ENCODE data around the gene TMEM175. TPM values are rescaled to one million over a fixed set of nuclear protein-coding genes. Genes with fewer than 3 reads are reported as not detected.
"Not testable (repeated sequence)": the region's sequence is repeated elsewhere in the genome, so short reads cannot be mapped to it uniquely, and the experiment has no call there.

The TMEM175 gene
- total and polyA plus RNA-seq, 2 of the 8 experiments (the other 6 are each of a cell fraction or from before 2014, with no cell fraction given): 4.9 to 20.7 TPM

GRCh38 chr4:927566-927965, 4.7 kb upstream of the TMEM175 start:
- not testable (repeated sequence) for H3K4me2 ChIP-seq (ENCODE audit: insufficient read depth in 1 of 2, low read depth in 2 of 2, low read length in 2 of 2); H2BK120ac ChIP-seq (replicated peaks; ENCODE audit: low read depth, low read length); DNase-seq (ENCODE audit: low read depth in 1 of 2, low spot score in 2 of 2); H3K9me3 ChIP-seq (ENCODE audit: insufficient read depth in 2 of 2, low read depth in 1 of 2, low read length in 1 of 2); H3K36me3 ChIP-seq (ENCODE audit: control insufficient read depth in 2 of 4, insufficient read depth in 4 of 4, low read length in 3 of 4); H2BK5ac ChIP-seq (ENCODE audit: low read depth, low read length); H2AFZ ChIP-seq (ENCODE audit: low read length); H4K91ac ChIP-seq (replicated peaks; ENCODE audit: insufficient read length, low read length); H3K18ac ChIP-seq (ENCODE audit: extremely low read depth, low read length); H3K4me3 ChIP-seq (ENCODE audit: extremely low read depth in 1 of 4, insufficient read depth in 2 of 4, low read depth in 3 of 4, low read length in 4 of 4); H2BK20ac ChIP-seq (ENCODE audit: low read length); H3K27ac ChIP-seq (ENCODE audit: low read depth, low read length); H3K14ac ChIP-seq (ENCODE audit: insufficient read length); H4K5ac ChIP-seq (ENCODE audit: insufficient read length, low read depth, low read length); FAIRE-seq; H4K8ac ChIP-seq (ENCODE audit: extremely low read depth, insufficient read depth, low read length); H2BK15ac ChIP-seq (ENCODE audit: low read length); H3K23ac ChIP-seq (ENCODE audit: insufficient read length); H3K23me2 ChIP-seq (ENCODE audit: low read depth, low read length); H3K4me1 ChIP-seq (replicated peaks in 1 of 4; ENCODE audit: control insufficient read depth in 3 of 4, insufficient read depth in 4 of 4, low read length in 3 of 4); H2AK5ac ChIP-seq (ENCODE audit: low read depth, low read length); H2BK12ac ChIP-seq (ENCODE audit: low read depth, low read length); H3K56ac ChIP-seq (replicated peaks; ENCODE audit: insufficient read length, low read depth, low read length); H3K27me3 ChIP-seq (replicated peaks in 1 of 4; ENCODE audit: control insufficient read depth in 3 of 4, extremely low read depth in 1 of 4, insufficient read depth in 3 of 4, low read length in 3 of 4); H3K4ac ChIP-seq (replicated peaks; ENCODE audit: insufficient read length, low read depth, low read length); H3K9ac ChIP-seq (replicated peaks in 1 of 4; ENCODE audit: extremely low read depth in 1 of 4, low read depth in 3 of 4, low read length in 3 of 4)
- ChIA-PET POLR2A (ENCODE audit: partially characterized antibody) (interaction anchor here (1.4 kb wide), 1 partner anchor 60 kb away, joined by 3 read pairs; no protein-coding TSS in a partner anchor), CTCF (ENCODE audit: partially characterized antibody) (interaction anchor here (0.9 kb wide), 1 partner anchor 30 kb away, joined by 3 read pairs; no protein-coding TSS in a partner anchor)
- Histone ChIP-seq H4K20me1 (replicated peaks in 1 of 2; ENCODE audit: control insufficient read depth in 1 of 2, insufficient read depth in 2 of 2, low read length in 2 of 2) (peaks cover 10 to 22% of the 10 kb centered on the region in 2 experiments), H3K79me2 (ENCODE audit: control insufficient read depth in 1 of 2, insufficient read depth in 2 of 2, low read length in 2 of 2) (peaks cover 26 to 75% of the 10 kb centered on the region in 2 experiments), H3K79me1 (ENCODE audit: low read depth, low read length) (peaks cover 22% of the 10 kb centered on the region)
- WGBS, 2 experiments (ENCODE audit: extremely low coverage in 1 of 2, insufficient coverage in 1 of 2, insufficient read length in 1 of 2, insufficient replicate concordance in 2 of 2, low coverage in 1 of 2, low lambda C conversion rate in 2 of 2, missing lambda C conversion rate in 1 of 2): 89% methylated on average over 6 of the region's 21 CpGs; no CpG with 5 or more reads in 1 of the 2 experiments
